ENCODE data around the gene SRRM4.

The SRRM4 gene

GRCh38 chr12:119208626-119209061 is 227.3 kb downstream of the SRRM4 start (continued):
- TF ChIP-seq TSHZ2 (CRISPR knock-in tag; IDR thresholded peaks at IDR 0.05): no peak
- TF ChIP-seq ZC3H10 (CRISPR knock-in tag; IDR thresholded peaks at IDR 0.05): no peak
- no peak for TF ChIP-seq OSR1 (CRISPR knock-in tag; IDR thresholded peaks at IDR 0.05)
- no peak for TF ChIP-seq BACH2 (CRISPR knock-in tag; IDR thresholded peaks at IDR 0.05; ENCODE audit: borderline replicate concordance)
- no peak for TF ChIP-seq GLIS3 (CRISPR knock-in tag; IDR thresholded peaks at IDR 0.05)
- no peak for TF ChIP-seq ISL1 (CRISPR knock-in tag; IDR thresholded peaks at IDR 0.05)
- no peak for TF ChIP-seq ESRRG (CRISPR knock-in tag; IDR thresholded peaks at IDR 0.05)

- no peak for ATAC-seq
- no peak for TF ChIP-seq ZFP30 (CRISPR knock-in tag; IDR thresholded peaks at IDR 0.05)
- TF ChIP-seq ZNF70 (CRISPR knock-in tag; IDR thresholded peaks at IDR 0.05): no peak
- TF ChIP-seq TSHZ2 (CRISPR knock-in tag; IDR thresholded peaks at IDR 0.05): no peak
- no peak for TF ChIP-seq ISL1 (CRISPR knock-in tag; IDR thresholded peaks at IDR 0.05)
- TF ChIP-seq ZFP3 (CRISPR knock-in tag; IDR thresholded peaks at IDR 0.05): no peak
- TF ChIP-seq BACH2 (CRISPR knock-in tag; IDR thresholded peaks at IDR 0.05; ENCODE audit: borderline replicate concordance): no peak
- TF ChIP-seq SNAI2 (CRISPR knock-in tag; IDR thresholded peaks at IDR 0.05): no peak
- no peak for TF ChIP-seq CREB5 (CRISPR knock-in tag; IDR thresholded peaks at IDR 0.05; ENCODE audit: low read depth)
- no peak for TF ChIP-seq POU6F1 (CRISPR knock-in tag; IDR thresholded peaks at IDR 0.05; ENCODE audit: borderline replicate concordance, low read depth)
Measured at GRCh38 chr12:119211884-119212283, 230.5 kb downstream of the SRRM4 start.

All from SK-N-SH treated with all-trans-retinoic acid at 6 μM for 48 hours (cell line).